Fibroblast of lung (primary cell): Measurements from ENCODE around the gene FBXL13. TPM values are rescaled to one million over a fixed set of nuclear protein-coding genes. Genes with fewer than 3 reads are reported as not detected.

Experiments
- DNase-seq, 2 donors: peaks; one replicate each; pipeline versions ENCODE4 v3.0.0 to v3.0.0-alpha.2; 2010; ENCODE audit warnings: low read depth in 2 of 2
- H2AFZ ChIP-seq: 2 replicates; pipeline ENCODE4 v1.5.1; 2012; ENCODE audit warnings: low read length, control low read depth, inconsistent platforms
- H3K27ac ChIP-seq: 2 replicates; pipeline ENCODE4 v1.5.1; 2011; ENCODE audit warnings: low read length, control low read depth; ENCODE audit not compliant: insufficient read depth
- H3K27me3 ChIP-seq: 2 replicates; pipeline ENCODE4 v1.5.1; 2011; ENCODE audit warnings: mild to moderate bottlenecking, low read length; ENCODE audit not compliant: control insufficient read depth, insufficient read depth
- H3K36me3 ChIP-seq: 2 replicates; pipeline ENCODE4 v1.5.1; 2011; ENCODE audit warnings: low read length; ENCODE audit not compliant: control insufficient read depth, insufficient read depth
- H3K4me1 ChIP-seq: 2 replicates; pipeline ENCODE4 v1.5.1; 2011; ENCODE audit warnings: low read length; ENCODE audit not compliant: control insufficient read depth, insufficient read depth; ENCODE audit errors: extremely low read depth
- H3K4me2 ChIP-seq: 2 replicates; pipeline ENCODE4 v1.5.1; 2011; ENCODE audit warnings: low read length, control low read depth; ENCODE audit not compliant: insufficient read depth; ENCODE audit errors: extremely low read depth
- H3K4me3 ChIP-seq, 4 experiments: fragments of 200-600 bp in 1 of 4; sonication (generic) in 1 of 4; replicated peaks in 1 of 4; 2 replicates each; pipeline ENCODE4 v1.5.1; 2011 to 2016; ENCODE audit warnings: low read length in 4 of 4, low read depth in 3 of 4, mild to moderate bottlenecking in 3 of 4, control low read depth in 2 of 4, inconsistent platforms in 1 of 4, mixed read lengths in 1 of 4; ENCODE audit not compliant: insufficient read depth in 1 of 4; ENCODE audit errors: control extremely low read depth in 1 of 4
- H3K79me2 ChIP-seq: 2 replicates; pipeline ENCODE4 v1.5.1; 2012; ENCODE audit warnings: mild to moderate bottlenecking, low read length, inconsistent platforms; ENCODE audit not compliant: control insufficient read depth, insufficient read depth
- H3K9ac ChIP-seq: 2 replicates; pipeline ENCODE4 v1.5.1; 2011; ENCODE audit warnings: mild to moderate bottlenecking, low read length, control low read depth; ENCODE audit not compliant: insufficient read depth
- H3K9me3 ChIP-seq: 2 replicates; pipeline ENCODE4 v1.5.1; 2012; ENCODE audit warnings: low read depth, low read length; ENCODE audit not compliant: control insufficient read depth, insufficient read depth
- H4K20me1 ChIP-seq: 2 replicates; pipeline ENCODE4 v1.5.1; 2011; ENCODE audit warnings: low read length; ENCODE audit not compliant: control insufficient read depth, insufficient read depth; ENCODE audit errors: extremely low read depth
- EZH2 ChIP-seq: IDR thresholded peaks from 2 replicates; pipeline ENCODE4 v1.5.1; 2012; ENCODE audit warnings: low read length, control low read depth, mild to moderate bottlenecking; ENCODE audit errors: missing control alignments
- polyA plus RNA-seq, 2 donors: library from polyadenylated mRNA; depleted of rRNA in 1 of 2; stranded (reverse) in 1 of 2; unstranded in 1 of 2; fragments of >200 nt; gene quantifications; 2 replicates each; pipeline ENCODE4 v1.2.1, GENCODE V29; 2011 to 2012; ENCODE audit warnings: missing spikeins in 1 of 2
- total RNA-seq: library from RNA; depleted of rRNA; stranded (reverse); fragments of >200 nt; gene quantifications from 2 replicates; pipeline ENCODE4 v1.2.1, GENCODE V29; 2014
- TF ChIP-seq, protein P1 (sequence below), 2 donors: IDR thresholded peaks in 1 of 2; conservative IDR thresholded peaks in 1 of 2; 1 replicate in 1 of 2; 2 replicates in 1 of 2; pipeline ENCODE4 v1.5.1; 2011 to 2012; ENCODE audit warnings: low read length in 2 of 2, control low read depth in 1 of 2, inconsistent platforms in 1 of 2, low read depth in 1 of 2, mild to moderate bottlenecking in 1 of 2

The FBXL13 gene
- total and polyA plus RNA-seq, 2 donors (not counting 1 experiment from before 2014, with no cell fraction given): 0.41 to 0.66 TPM

DNA sequence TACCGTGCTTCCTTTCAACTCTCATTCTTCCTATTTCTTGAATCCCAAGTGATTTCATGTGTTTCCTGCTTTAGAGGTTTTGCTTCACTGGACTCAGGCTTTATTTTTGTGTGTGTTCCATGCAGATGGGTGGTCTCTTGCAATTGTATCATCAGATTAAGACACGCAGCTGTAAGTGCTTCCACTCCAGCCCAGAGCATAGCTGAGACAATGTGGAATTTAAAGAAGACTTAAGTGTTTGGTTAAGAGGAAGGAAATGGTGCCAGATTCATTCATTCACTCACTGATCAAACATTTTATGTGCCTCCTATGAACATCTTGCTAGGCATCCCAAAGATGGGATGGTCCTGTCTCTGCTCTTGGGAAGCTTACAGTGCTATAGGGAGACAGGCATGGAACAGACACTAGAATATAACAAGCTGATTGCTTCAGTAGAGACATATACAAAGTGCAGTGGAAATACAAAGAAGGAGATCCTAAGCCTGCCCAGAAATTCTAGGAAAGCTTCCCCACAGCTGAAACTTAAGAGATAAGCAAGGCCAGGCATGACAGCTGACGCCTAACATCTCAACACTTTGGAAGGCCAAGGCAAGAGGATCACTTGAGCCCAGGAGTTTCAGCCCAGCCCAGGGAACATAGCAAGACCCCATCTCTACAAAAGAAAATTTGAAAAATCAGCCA lies 207.9 kb downstream of the FBXL13 start:
- DNase-seq: no peak
- no peak overlapping the region for H3K4me3 ChIP-seq
- H3K36me3 ChIP-seq: no peaks in the 10 kb centered on the region
- no peak overlapping the region for H3K27ac ChIP-seq
- no peak overlapping the region for H3K9ac ChIP-seq
- no peaks in the 10 kb centered on the region for H4K20me1 ChIP-seq
- no peaks in the 10 kb centered on the region for H3K9me3 ChIP-seq
- TF ChIP-seq, protein P1, sequence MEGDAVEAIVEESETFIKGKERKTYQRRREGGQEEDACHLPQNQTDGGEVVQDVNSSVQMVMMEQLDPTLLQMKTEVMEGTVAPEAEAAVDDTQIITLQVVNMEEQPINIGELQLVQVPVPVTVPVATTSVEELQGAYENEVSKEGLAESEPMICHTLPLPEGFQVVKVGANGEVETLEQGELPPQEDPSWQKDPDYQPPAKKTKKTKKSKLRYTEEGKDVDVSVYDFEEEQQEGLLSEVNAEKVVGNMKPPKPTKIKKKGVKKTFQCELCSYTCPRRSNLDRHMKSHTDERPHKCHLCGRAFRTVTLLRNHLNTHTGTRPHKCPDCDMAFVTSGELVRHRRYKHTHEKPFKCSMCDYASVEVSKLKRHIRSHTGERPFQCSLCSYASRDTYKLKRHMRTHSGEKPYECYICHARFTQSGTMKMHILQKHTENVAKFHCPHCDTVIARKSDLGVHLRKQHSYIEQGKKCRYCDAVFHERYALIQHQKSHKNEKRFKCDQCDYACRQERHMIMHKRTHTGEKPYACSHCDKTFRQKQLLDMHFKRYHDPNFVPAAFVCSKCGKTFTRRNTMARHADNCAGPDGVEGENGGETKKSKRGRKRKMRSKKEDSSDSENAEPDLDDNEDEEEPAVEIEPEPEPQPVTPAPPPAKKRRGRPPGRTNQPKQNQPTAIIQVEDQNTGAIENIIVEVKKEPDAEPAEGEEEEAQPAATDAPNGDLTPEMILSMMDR (conservative IDR thresholded peaks at IDR 0.05 in 1 of 2, IDR thresholded peaks at IDR 0.05 in 1 of 2; ENCODE audit: low read depth in 1 of 2, low read length in 2 of 2): no peak
- no peak for TF ChIP-seq EZH2
- H3K4me2 ChIP-seq: no peak overlapping the region
- no peak overlapping the region for H2AFZ ChIP-seq
- H3K4me1 ChIP-seq: no peaks in the 10 kb centered on the region
- no peaks in the 10 kb centered on the region for H3K79me2 ChIP-seq
- H3K27me3 ChIP-seq: no peaks in the 10 kb centered on the region

- H3K9ac ChIP-seq: no peak overlapping the region
- no peaks in the 10 kb centered on the region for H3K79me2 ChIP-seq
- H3K9me3 ChIP-seq: no peaks in the 10 kb centered on the region
- H3K4me1 ChIP-seq: peaks cover 3% of the 10 kb centered on the region
- no peak overlapping the region for H3K4me2 ChIP-seq
- H3K4me3 ChIP-seq: no peak overlapping the region
- H4K20me1 ChIP-seq: no peaks in the 10 kb centered on the region
- no peaks in the 10 kb centered on the region for H3K27me3 ChIP-seq
- no peak for TF ChIP-seq EZH2
- TF ChIP-seq, protein P1 (conservative IDR thresholded peaks at IDR 0.05 in 1 of 2, IDR thresholded peaks at IDR 0.05 in 1 of 2; ENCODE audit: low read depth in 1 of 2, low read length in 2 of 2): no peak
- H2AFZ ChIP-seq: no peak overlapping the region
- H3K36me3 ChIP-seq: no peaks in the 10 kb centered on the region
- no peak for DNase-seq
- H3K27ac ChIP-seq: no peak overlapping the region
Observed at GRCh38 chr7:102864958-102865357, 209.6 kb downstream of the FBXL13 start.

DNA sequence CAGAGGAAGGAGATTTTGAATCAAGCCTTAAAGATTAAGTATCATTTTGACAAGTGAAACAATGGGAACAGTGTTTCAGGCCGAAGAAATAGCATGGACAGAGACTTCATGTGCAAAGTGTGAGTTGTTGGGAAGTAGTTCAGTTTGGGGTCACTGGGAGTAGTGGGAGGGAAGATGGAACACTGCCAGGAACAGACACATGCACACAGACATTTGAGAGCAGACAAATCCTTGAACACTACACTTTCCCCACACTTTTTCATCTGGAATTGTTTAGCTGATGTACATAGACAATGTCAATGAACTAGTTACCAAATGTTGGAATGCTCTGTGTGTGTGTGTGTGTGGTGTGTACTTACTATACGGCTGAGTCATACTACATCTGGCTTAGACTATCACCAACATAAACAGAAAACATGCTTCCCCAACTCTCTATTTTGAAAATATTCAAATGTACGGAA lies 214.2 kb downstream of the FBXL13 start:
- H3K4me2 ChIP-seq: no peak overlapping the region

More for the DNA sequence above, 214.2 kb downstream of the FBXL13 start:
- Histone ChIP-seq H3K9ac (no peak overlapping the region), H4K20me1 (no peaks in the 10 kb centered on the region), H3K4me3 (no peak overlapping the region), H3K4me1 (peaks cover 10% of the 10 kb centered on the region), H3K27me3 (no peaks in the 10 kb centered on the region), H3K79me2 (no peaks in the 10 kb centered on the region), H2AFZ (no peak overlapping the region), H3K36me3 (no peaks in the 10 kb centered on the region), H3K9me3 (no peaks in the 10 kb centered on the region), H3K27ac (no peak overlapping the region)
- TF ChIP-seq EZH2: no peak
- TF ChIP-seq, protein P1 (conservative IDR thresholded peaks at IDR 0.05 in 1 of 2, IDR thresholded peaks at IDR 0.05 in 1 of 2; ENCODE audit: low read depth in 1 of 2, low read length in 2 of 2): no peak
- DNase-seq: peak; percentile 92 to 98
